LNCAP (cell line): ENCODE results near the gene C16orf89.

Experiments used
- TF ChIP-seq, protein P1 (sequence below): fragments of 450-650 bp; IDR thresholded peaks from 2 replicates; pipeline ENCODE4 v1.5.1; 2017; ENCODE audit warnings: mild to moderate bottlenecking

C16orf89 gene

DNA sequence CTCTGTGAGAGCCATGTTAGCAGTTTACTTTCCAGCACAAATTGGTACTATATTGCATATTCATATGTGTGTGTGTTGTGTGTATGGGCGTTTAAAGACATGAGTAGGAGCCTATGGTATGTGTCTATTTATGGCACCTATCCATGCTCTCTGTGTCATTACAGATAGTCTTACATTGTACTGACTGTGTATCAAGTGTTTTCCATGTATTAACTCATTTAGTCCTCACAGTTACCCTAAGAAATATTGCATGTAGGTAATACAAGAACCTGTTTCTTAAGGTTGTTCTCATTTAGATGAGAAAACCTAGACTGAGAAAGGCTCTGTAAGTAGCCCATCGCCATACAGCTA, 7.5 kb upstream of the C16orf89 start:
- TF ChIP-seq, protein P1, sequence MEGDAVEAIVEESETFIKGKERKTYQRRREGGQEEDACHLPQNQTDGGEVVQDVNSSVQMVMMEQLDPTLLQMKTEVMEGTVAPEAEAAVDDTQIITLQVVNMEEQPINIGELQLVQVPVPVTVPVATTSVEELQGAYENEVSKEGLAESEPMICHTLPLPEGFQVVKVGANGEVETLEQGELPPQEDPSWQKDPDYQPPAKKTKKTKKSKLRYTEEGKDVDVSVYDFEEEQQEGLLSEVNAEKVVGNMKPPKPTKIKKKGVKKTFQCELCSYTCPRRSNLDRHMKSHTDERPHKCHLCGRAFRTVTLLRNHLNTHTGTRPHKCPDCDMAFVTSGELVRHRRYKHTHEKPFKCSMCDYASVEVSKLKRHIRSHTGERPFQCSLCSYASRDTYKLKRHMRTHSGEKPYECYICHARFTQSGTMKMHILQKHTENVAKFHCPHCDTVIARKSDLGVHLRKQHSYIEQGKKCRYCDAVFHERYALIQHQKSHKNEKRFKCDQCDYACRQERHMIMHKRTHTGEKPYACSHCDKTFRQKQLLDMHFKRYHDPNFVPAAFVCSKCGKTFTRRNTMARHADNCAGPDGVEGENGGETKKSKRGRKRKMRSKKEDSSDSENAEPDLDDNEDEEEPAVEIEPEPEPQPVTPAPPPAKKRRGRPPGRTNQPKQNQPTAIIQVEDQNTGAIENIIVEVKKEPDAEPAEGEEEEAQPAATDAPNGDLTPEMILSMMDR, result no peak

DNA sequence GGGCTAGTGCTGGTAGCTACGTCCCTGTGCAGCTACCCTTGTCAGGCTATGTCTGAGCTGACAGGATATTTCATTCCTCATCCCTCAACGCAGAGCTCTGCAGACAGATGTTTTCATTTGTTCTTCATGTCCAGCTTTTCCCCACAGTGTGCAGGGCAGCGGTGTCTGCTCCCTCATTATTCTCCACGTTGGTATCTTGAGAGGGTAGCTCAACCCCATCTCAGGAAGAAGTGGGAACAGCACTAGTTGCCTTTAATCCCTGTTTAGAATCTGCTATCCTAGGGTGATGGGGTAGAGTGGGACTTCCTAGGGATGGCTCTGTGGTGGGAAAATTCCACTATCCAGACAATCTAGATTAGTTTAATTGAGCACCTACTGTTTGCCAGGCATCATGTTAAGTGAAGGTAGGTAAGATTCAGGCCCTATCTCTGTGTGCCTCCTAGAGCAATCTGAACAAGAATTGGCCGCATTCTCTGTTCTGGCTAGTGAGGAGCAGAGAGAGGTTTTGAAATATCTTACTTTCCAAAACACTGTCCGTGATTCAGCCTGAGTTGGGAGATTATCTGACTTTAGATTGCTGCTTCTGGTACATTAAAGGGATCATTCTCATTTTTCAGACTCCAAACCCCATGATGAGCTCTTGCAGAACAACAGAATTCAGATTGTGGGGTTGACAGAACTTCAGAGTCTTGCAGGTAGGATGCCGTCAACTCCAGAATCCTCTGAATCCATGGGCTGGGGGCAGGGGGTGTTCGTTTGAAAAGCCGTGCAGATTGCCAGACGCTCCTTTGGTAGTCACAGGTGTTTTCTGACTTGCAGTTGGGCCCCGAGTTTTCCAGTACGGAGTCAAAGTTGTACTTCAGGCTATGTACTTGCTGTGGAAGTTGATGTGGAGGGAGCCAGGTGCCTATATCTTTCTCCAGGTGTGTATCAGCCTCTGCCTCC, 6.8 kb upstream of the C16orf89 start:
- TF ChIP-seq, protein P1, result no peak

- TF ChIP-seq, protein P1, result no peak
Measured at GRCh38 chr16:5071681-5072333, 6.1 kb upstream of the C16orf89 start, which contains the start of gene ALG1. Gene ALG1, plus strand, starts transcription at chr16:5071843. Its CDS starts 7 bp downstream, at chr16:5071850.

DNA sequence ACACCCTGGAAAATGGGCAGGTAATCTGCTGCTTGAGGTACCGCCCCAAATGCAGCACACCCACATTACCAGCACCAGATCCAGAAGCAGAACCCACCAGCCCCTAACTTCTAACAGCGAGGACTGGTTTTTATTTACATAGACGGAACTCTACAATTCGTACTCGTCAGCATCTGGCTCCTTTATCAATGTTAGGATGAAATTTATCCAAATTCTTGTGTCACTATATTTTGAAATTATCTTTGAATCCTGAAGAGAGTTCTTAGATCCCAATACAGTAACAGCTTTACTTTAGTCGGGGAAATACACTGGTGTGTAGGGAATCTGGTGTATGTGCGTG, 5.6 kb upstream of the C16orf89 start:
- TF ChIP-seq, protein P1, result no peak

DNA sequence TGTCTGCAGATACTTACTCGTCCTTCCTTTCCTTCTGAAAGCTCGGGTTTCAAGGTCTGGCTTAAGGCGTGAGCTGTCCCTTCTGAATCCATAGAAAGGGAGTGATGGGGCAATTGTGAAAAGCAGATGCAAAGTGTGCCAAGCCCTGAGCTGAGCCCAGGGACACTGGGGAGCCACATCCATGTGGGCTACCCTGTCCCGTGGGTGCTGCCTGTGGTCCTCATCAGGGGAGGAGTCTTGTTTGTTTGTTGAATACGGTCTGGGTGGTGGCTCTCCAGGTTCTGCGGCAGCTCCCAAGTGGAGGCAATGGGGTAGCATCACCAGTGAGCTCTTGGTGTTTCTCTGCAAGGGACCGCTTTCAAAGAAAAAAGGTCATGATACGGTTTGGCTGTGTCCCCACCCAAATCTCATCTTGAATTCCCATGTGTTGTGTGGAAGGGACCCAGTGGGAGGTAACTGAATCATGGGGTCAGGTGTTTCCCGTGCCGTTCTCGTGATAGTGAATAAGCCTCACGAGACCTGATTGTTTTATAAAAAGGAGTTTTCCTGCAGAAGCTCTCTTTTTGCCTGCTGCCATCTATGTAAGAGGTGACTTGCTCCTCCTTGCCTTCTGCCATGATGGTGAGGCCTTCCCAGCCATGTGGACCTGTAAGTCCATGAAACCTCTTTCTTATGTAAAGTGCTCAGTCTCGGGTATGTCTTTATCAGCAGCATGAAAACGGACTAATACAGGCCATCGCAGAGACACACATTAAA, 4.9 kb upstream of the C16orf89 start:
- TF ChIP-seq, protein P1, result no peak

- TF ChIP-seq, protein P1, result no peak
Measured at GRCh38 chr16:5069854-5070253, 4.1 kb upstream of the C16orf89 start.

DNA sequence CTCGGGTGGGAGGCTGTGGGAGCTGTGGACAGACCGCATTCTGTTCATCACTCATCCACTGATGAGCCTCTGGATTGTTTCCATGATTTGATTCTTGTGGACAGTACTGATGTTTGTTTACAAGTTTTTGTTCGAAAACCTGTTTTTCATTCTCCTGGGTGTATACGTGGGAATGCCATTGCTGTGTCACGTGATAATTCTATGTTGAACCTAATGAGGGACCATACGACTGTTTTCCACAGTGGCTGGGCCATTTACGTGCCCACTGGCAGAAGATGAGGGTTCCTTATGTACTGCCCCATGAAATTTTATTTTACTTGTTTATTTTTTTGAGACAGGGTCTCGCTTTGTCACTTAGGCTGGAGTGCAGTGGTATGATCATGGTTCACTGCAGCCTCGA, 3.3 kb upstream of the C16orf89 start:
- TF ChIP-seq, protein P1, result no peak
